ENCODE data around the gene ANO10. TPM values are rescaled to one million over a fixed set of nuclear protein-coding genes. Genes with fewer than 3 reads are reported as not detected.
A peak's percentile ranks its signal among the peaks of the same experiment; 100 is the strongest.
"Not testable (repeated sequence)": the region's sequence is repeated elsewhere in the genome, so short reads cannot be mapped to it uniquely, and the experiment has no call there.

ANO10 gene
- total RNA-seq, 1 donor from 2014 or later, result 9.9 TPM

- no peak for ATAC-seq (ENCODE audit: poor library complexity)
- intact Hi-C loops (cut with DNase I), result no loop called here
These were observed 90.0 kb downstream of the ANO10 start for GRCh38 chr3:43531835-43532234.

GRCh38 chr3:43528498-43529099 is 93.2 kb downstream of the ANO10 start:
- intact Hi-C loops (cut with DNase I), result no loop called here
- DNase-seq, result no peak
- no peak for ATAC-seq (ENCODE audit: poor library complexity)

More at GRCh38 chr3:43531835-43532234, 90.0 kb downstream of the ANO10 start:
- DNase-seq, result no peak

- ATAC-seq (ENCODE audit: poor library complexity), result no peak
- intact Hi-C loops (cut with DNase I), result no loop called here
- no peak for DNase-seq
These were observed 94.9 kb downstream of the ANO10 start for GRCh38 chr3:43526956-43527355.

GRCh38 chr3:43525941-43526607 is 95.7 kb downstream of the ANO10 start:
- no peak for DNase-seq
- ATAC-seq (ENCODE audit: poor library complexity), result no peak
- intact Hi-C loops (cut with DNase I), result no loop called here

GRCh38 chr3:43525386-43525785 is 96.4 kb downstream of the ANO10 start:
- intact Hi-C loops (cut with DNase I), result no loop called here
- no peak for ATAC-seq (ENCODE audit: poor library complexity)
- DNase-seq, result no peak

GRCh38 chr3:43523454-43524053 is 98.3 kb downstream of the ANO10 start:
- ATAC-seq (ENCODE audit: poor library complexity) (no peak), DNase-seq (no peak)
- intact Hi-C loops (cut with DNase I), result no loop called here

- intact Hi-C loops (cut with DNase I), result no loop called here
- DNase-seq (no peak), ATAC-seq (ENCODE audit: poor library complexity) (no peak)
These were observed 99.0 kb downstream of the ANO10 start for GRCh38 chr3:43522727-43523362.

- DNase-seq, result no peak
- intact Hi-C loops (cut with DNase I), result no loop called here
- no peak for ATAC-seq (ENCODE audit: poor library complexity)
These were observed 99.9 kb downstream of the ANO10 start for GRCh38 chr3:43521941-43522340.

GRCh38 chr3:43518515-43518914 is 103.3 kb downstream of the ANO10 start:
- ATAC-seq (ENCODE audit: poor library complexity); intact Hi-C loops (cut with DNase I); DNase-seq: not testable (repeated sequence)

- intact Hi-C loops (cut with DNase I), result no loop called here
- no peak for DNase-seq
- ATAC-seq (ENCODE audit: poor library complexity), result no peak
These were observed 105.7 kb downstream of the ANO10 start for GRCh38 chr3:43515970-43516635.

GRCh38 chr3:43515208-43515917 is 106.4 kb downstream of the ANO10 start:
- intact Hi-C loops (cut with DNase I), result no loop called here
- DNase-seq, result no peak
- no peak for ATAC-seq (ENCODE audit: poor library complexity)

- DNase-seq (no peak), ATAC-seq (ENCODE audit: poor library complexity) (no peak)
- intact Hi-C loops (cut with DNase I), result no loop called here
These were observed 108.9 kb downstream of the ANO10 start for GRCh38 chr3:43512754-43513404.

GRCh38 chr3:43506644-43507043 is 115.2 kb downstream of the ANO10 start:
- ATAC-seq (ENCODE audit: poor library complexity), result no peak
- intact Hi-C loops (cut with DNase I), result loop anchor here (10.0 kb wide), 2 partner anchors 102 to 282 kb away; no protein-coding TSS in a partner anchor
- no peak for DNase-seq

- DNase-seq (no peak), ATAC-seq (ENCODE audit: poor library complexity) (no peak)
- intact Hi-C loops (cut with DNase I), result loop anchor here (10.0 kb wide), 2 partner anchors 101 to 281 kb away; no protein-coding TSS in a partner anchor
These were observed 116.5 kb downstream of the ANO10 start for GRCh38 chr3:43505351-43505750.

GRCh38 chr3:43503067-43503728 is 118.6 kb downstream of the ANO10 start:
- ATAC-seq (ENCODE audit: poor library complexity) (peak; percentile 59), DNase-seq (no peak)
- intact Hi-C loops (cut with DNase I), result loop anchor here (2.0 to 10.0 kb wide), 3 partner anchors 98 to 340 kb away; no protein-coding TSS in a partner anchor

GRCh38 chr3:43499256-43499655 is 122.6 kb downstream of the ANO10 start:
- ATAC-seq (ENCODE audit: poor library complexity) (peak; percentile 48), DNase-seq (no peak)
- intact Hi-C loops (cut with DNase I), result no loop called here

- intact Hi-C loops (cut with DNase I), result no loop called here
- DNase-seq, result no peak
- ATAC-seq (ENCODE audit: poor library complexity), result no peak
These were observed 123.9 kb downstream of the ANO10 start for GRCh38 chr3:43497905-43498365.
